Endothelial cell of umbilical vein (primary cell): ENCODE data around the gene TEN1. TPM values are rescaled to one million over a fixed set of nuclear protein-coding genes. Genes with fewer than 3 reads are reported as not detected.

ENCODE experiments used
- BruUV-seq: library from RNA; stranded (reverse); fragments of 400-500 nt; replicated peaks from 2 replicates; lab custom pipeline; 2021; lab: Mats Ljungman, UMichigan
- CTCF ChIA-PET: fragments of 300-600, 350-600 bp; sonication (Branson Sonifier 250); formaldehyde crosslinking; loops from one replicate; lab custom pipeline; 2021; ENCODE audit warnings: antibody characterized with exemption, inconsistent platforms; lab: Charles Lee
- POLR2A ChIA-PET: fragments of 300-600, 350-600 bp; sonication (Branson Sonifier 250); formaldehyde crosslinking; loops from one replicate; lab custom pipeline; 2021; ENCODE audit warnings: antibody characterized with exemption, inconsistent platforms; lab: Charles Lee
- DNase-seq: peaks from one replicate; pipeline ENCODE4 v3.0.0-alpha.2; 2011; ENCODE audit warnings: low read depth, low spot score
- FAIRE-seq: peaks from 2 replicates; lab custom pipeline; 2011; peaks lifted over from hg19 to GRCh38; lab: Jason Lieb, UNC
- H2AFZ ChIP-seq: 2 replicates; pipeline ENCODE4 v1.6.0; 2012; ENCODE audit warnings: low read depth, low read length, control low read depth, inconsistent platforms
- H3K27ac ChIP-seq: 2 replicates; pipeline ENCODE4 v1.5.1; 2011; ENCODE audit warnings: low read depth, mild to moderate bottlenecking, control low read depth, low read length, moderate library complexity; ENCODE audit not compliant: insufficient read depth
- H3K27me3 ChIP-seq, 2 experiments: 2 replicates each; pipeline versions ENCODE4 v1.6.0 to v1.6.1; 2011; ENCODE audit warnings: low read length in 2 of 2, mixed read lengths in 1 of 2; ENCODE audit not compliant: control insufficient read depth in 2 of 2, insufficient read depth in 2 of 2
- H3K36me3 ChIP-seq, 2 experiments: 2 replicates in 1 of 2; 3 replicates in 1 of 2; pipeline ENCODE4 v1.5.1; 2011; ENCODE audit warnings: low read length in 2 of 2, mild to moderate bottlenecking in 1 of 2, moderate library complexity in 1 of 2; ENCODE audit not compliant: control insufficient read depth in 2 of 2, insufficient read depth in 2 of 2; ENCODE audit errors: extremely low read depth in 1 of 2
- H3K4me1 ChIP-seq: 3 replicates; pipeline ENCODE4 v1.5.1; 2011; ENCODE audit warnings: mild to moderate bottlenecking, low read length; ENCODE audit not compliant: control insufficient read depth, insufficient read depth; ENCODE audit errors: extremely low read depth
- H3K4me2 ChIP-seq: 2 replicates; pipeline ENCODE4 v1.6.1; 2011; ENCODE audit warnings: low read length, control low read depth, mixed read lengths; ENCODE audit not compliant: insufficient read depth
- H3K4me3 ChIP-seq, 3 experiments: fragments of 200-600 bp in 1 of 3; sonication (generic), shearing (Covaris generic) in 1 of 3; replicated peaks in 1 of 3; 2 replicates each; pipeline ENCODE4 v1.5.1; 2011 to 2016; ENCODE audit warnings: control low read depth in 3 of 3, low read length in 3 of 3, mild to moderate bottlenecking in 2 of 3, inconsistent platforms in 1 of 3, low read depth in 1 of 3, moderate library complexity in 1 of 3; ENCODE audit not compliant: insufficient read depth in 1 of 3
- H3K79me2 ChIP-seq: 2 replicates; pipeline ENCODE4 v1.6.0; 2012; ENCODE audit warnings: low read length, inconsistent platforms; ENCODE audit not compliant: control insufficient read depth, insufficient read depth
- H3K9ac ChIP-seq: replicated peaks from 2 replicates; pipeline ENCODE3; 2011; ENCODE audit warnings: low read length, control low read depth; ENCODE audit not compliant: insufficient read depth; ENCODE audit errors: extremely low read depth
- H3K9me1 ChIP-seq: replicated peaks from 3 replicates; pipeline ENCODE4 v1.6.0; 2011; ENCODE audit warnings: mild to moderate bottlenecking, low read length; ENCODE audit not compliant: control insufficient read depth, insufficient read depth; ENCODE audit errors: extremely low read depth
- H3K9me3 ChIP-seq: replicated peaks from 2 replicates; pipeline ENCODE4 v1.5.1; 2012; ENCODE audit warnings: low read length, inconsistent platforms; ENCODE audit not compliant: control insufficient read depth, insufficient read depth
- H4K20me1 ChIP-seq: replicated peaks from 2 replicates; pipeline ENCODE3; 2011; ENCODE audit warnings: mild to moderate bottlenecking, low read length; ENCODE audit not compliant: control insufficient read depth, insufficient read depth; ENCODE audit errors: extremely low read depth
- EZH2 ChIP-seq: IDR thresholded peaks from 2 replicates; pipeline ENCODE4 v1.6.1; 2012; ENCODE audit warnings: borderline replicate concordance, low read depth, mild to moderate bottlenecking, moderate library complexity, low read length, inconsistent platforms; ENCODE audit not compliant: severe bottlenecking
- FOS ChIP-seq: IDR thresholded peaks from 2 replicates; pipeline ENCODE4 v1.6.1; 2011; ENCODE audit warnings: mild to moderate bottlenecking, low read length, moderate library complexity, borderline replicate concordance; ENCODE audit not compliant: insufficient read depth
- GATA2 ChIP-seq: IDR thresholded peaks from 2 replicates; pipeline ENCODE4 v1.7.0; 2011; ENCODE audit warnings: low read depth, mild to moderate bottlenecking, moderate library complexity, mixed read lengths, low read length; ENCODE audit not compliant: insufficient read length, insufficient read depth
- JUN ChIP-seq: IDR thresholded peaks from 2 replicates; pipeline ENCODE4 v1.6.1; 2011; ENCODE audit warnings: borderline replicate concordance, low read depth; ENCODE audit not compliant: insufficient read length, insufficient read depth
- MYC ChIP-seq: IDR thresholded peaks from one replicate; pipeline ENCODE4 v1.6.1; 2011; ENCODE audit warnings: mild to moderate bottlenecking, low read depth, low read length
- POLR2A ChIP-seq: IDR thresholded peaks from 2 replicates; pipeline ENCODE4 v1.6.1; 2012; ENCODE audit warnings: low read depth, mild to moderate bottlenecking, control low read depth, low read length
- POLR2AphosphoS5 ChIP-seq: IDR thresholded peaks from 2 replicates; pipeline ENCODE4 v1.6.1; 2012; ENCODE audit warnings: low read depth, mild to moderate bottlenecking, control low read depth, low read length, moderate library complexity; ENCODE audit not compliant: insufficient read depth
- dilution Hi-C: fragments of 300-500 bp; cut with MboI; formaldehyde crosslinking; loops from one replicate; pipeline ENCODE4 v1.15.0; 2019; ENCODE audit warnings: low sequenced_read_pairs; ENCODE audit not compliant: extremely low pct_ligation_motif_present
- intact Hi-C: fragments of 100-400 bp; cut with micrococcal nuclease; formaldehyde crosslinking; loops from one replicate; pipeline ENCODE4 v1.10.0; 2022
- polyA plus RNA-seq, 4 experiments: library from polyadenylated mRNA; depleted of rRNA in 3 of 4; stranded (reverse) in 3 of 4; unstranded in 1 of 4; fragments of >200 nt; gene quantifications; 2 replicates each; pipeline versions ENCODE4 v1.2.1 to v1.2.3, GENCODE V29; 2011 to 2012; ENCODE audit warnings: missing spikeins in 1 of 4
- total RNA-seq: library from RNA; stranded (reverse); gene quantifications from 2 replicates; pipeline ENCODE4 v1.2.3, GENCODE V29; 2021
- TF ChIP-seq, protein P1 (sequence below), 2 donors: IDR thresholded peaks; 1 replicate in 1 of 2; 2 replicates in 1 of 2; pipeline ENCODE4 v1.5.1; 2011; ENCODE audit warnings: low read length in 2 of 2, mild to moderate bottlenecking in 2 of 2, moderate library complexity in 2 of 2, control low read depth in 1 of 2, inconsistent platforms in 1 of 2, low read depth in 1 of 2; ENCODE audit not compliant: insufficient read depth in 1 of 2; ENCODE audit errors: extremely low read depth in 1 of 2
- TF ChIP-seq, protein P2 (sequence below): IDR thresholded peaks from 2 replicates; pipeline ENCODE4 v1.6.1; 2011; ENCODE audit not compliant: insufficient read depth, insufficient read length

TEN1 gene
- total and polyA plus RNA-seq, 2 donors (not counting 3 experiments of a cell fraction or from before 2014, with no cell fraction given), result 18.8 to 29.0 TPM

DNA sequence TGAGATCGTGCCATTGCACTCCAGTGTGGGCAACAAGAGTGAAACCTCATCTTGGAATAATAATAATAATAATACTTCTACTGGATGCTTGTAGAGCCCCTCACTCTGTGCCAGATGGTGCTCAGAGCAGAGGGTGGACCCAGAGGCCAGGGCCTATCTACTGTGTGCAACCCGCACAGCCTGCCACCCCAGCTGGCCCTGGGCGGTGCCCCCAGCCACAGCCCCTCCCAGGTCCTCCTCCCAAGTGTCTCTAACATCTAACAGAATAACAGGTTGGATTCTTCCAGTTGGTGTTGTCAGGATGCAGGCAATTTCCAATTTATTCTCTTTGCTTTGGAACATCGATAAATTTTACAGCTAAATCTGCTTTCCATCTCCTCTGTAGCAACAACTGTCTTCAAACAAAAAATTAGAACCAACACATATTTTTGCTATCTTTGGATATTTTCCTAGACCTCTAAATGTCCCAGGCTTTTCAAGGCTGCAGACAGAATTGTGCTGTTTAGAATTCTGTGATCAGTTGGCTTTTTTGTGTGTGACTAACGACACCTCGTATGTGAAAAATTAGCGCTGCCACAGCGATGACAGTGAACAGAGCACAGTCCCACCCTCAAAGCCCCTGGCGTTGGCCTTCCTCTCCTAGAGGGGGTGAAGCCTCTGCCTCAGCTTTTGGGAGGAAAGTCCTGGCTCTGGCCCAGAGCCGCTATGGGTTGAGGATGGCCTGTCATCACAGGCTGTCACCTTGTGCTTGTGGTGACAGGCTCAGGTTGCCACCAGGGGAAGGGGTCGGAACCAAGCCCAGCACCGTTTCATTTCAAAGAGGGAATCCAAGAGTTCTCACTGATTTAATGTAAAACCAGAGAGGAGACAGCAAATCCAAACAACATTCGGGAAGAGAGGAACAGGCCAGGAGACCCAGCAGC lies 55.6 kb downstream of the TEN1 start:
- DNase-seq (no peak), FAIRE-seq (no peak)
- dilution Hi-C loops (no loop called here), intact Hi-C loops (loop anchor here (5.0 kb wide), 1 partner anchor 243 kb away; no protein-coding TSS in a partner anchor)
- Histone ChIP-seq H3K27me3 (no peaks in the 10 kb centered on the region), H3K4me2 (no peak overlapping the region), H3K9me3 (no peaks in the 10 kb centered on the region), H3K36me3 (peaks cover 8 to 9% of the 10 kb centered on the region in 2 experiments), H4K20me1 (no peaks in the 10 kb centered on the region), H3K9me1 (no peaks in the 10 kb centered on the region), H3K4me3 (no peak overlapping the region), H3K27ac (no peak overlapping the region), H3K9ac (no peak overlapping the region), H3K4me1 (peaks cover 8% of the 10 kb centered on the region), H2AFZ (no peak overlapping the region), H3K79me2 (no peaks in the 10 kb centered on the region)
- BruUV-seq, result no TSS peak
- ChIA-PET CTCF (interaction anchor here (0.6 to 3.8 kb wide), 8 partner anchors 19 to 147 kb away, joined by 3 to 28 read pairs (median 4); partner anchors contain the start of gene MRPL38), POLR2A (interaction anchor here (0.5 kb wide), 1 partner anchor 57 kb away, joined by 3 read pairs; no protein-coding TSS in a partner anchor)
- TF ChIP-seq POLR2A (no peak), GATA2 (no peak), MYC (no peak), JUN (no peak), POLR2AphosphoS5 (no peak), EZH2 (no peak), FOS (no peak)
- TF ChIP-seq, protein P1, sequence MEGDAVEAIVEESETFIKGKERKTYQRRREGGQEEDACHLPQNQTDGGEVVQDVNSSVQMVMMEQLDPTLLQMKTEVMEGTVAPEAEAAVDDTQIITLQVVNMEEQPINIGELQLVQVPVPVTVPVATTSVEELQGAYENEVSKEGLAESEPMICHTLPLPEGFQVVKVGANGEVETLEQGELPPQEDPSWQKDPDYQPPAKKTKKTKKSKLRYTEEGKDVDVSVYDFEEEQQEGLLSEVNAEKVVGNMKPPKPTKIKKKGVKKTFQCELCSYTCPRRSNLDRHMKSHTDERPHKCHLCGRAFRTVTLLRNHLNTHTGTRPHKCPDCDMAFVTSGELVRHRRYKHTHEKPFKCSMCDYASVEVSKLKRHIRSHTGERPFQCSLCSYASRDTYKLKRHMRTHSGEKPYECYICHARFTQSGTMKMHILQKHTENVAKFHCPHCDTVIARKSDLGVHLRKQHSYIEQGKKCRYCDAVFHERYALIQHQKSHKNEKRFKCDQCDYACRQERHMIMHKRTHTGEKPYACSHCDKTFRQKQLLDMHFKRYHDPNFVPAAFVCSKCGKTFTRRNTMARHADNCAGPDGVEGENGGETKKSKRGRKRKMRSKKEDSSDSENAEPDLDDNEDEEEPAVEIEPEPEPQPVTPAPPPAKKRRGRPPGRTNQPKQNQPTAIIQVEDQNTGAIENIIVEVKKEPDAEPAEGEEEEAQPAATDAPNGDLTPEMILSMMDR (IDR thresholded peaks at IDR 0.05; ENCODE audit: extremely low read depth in 1 of 2, insufficient read depth in 1 of 2, low read depth in 1 of 2, low read length in 2 of 2), result no peak
- TF ChIP-seq, protein P2, sequence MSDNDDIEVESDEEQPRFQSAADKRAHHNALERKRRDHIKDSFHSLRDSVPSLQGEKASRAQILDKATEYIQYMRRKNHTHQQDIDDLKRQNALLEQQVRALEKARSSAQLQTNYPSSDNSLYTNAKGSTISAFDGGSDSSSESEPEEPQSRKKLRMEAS, result no peak
